ENCODE measurements around the gene FAM163A. TPM values are rescaled to one million over a fixed set of nuclear protein-coding genes. Genes with fewer than 3 reads are reported as not detected.

The FAM163A gene
- total RNA-seq, 3 donors from 2014 or later (not counting 1 experiment from before 2014, with no cell fraction given), result not detected

DNA sequence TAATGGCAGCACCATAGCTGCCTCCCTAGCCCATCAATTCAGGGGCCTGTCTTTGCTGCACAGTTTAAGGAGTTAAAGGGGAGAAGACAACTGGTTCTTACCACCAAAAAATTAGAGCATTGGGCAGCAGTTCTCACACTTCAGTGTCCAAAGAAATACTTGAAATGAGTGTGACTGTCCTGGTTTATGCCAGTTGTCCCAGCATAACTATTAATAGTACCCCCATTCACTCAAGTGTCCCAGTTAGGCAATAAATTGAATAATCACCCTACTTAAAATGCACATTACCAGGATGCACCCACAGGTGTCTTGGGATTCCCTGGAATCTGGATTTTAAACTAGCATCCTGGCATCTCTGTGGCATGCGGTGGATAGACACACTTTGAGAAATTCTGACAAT lies 51.1 kb downstream of the FAM163A start:
- Histone ChIP-seq H3K27me3 (ENCODE audit: control insufficient read depth, insufficient read depth, low read length) (no peaks in the 10 kb centered on the region), H3K36me3 (ENCODE audit: control insufficient read depth, insufficient read depth, low read length) (no peaks in the 10 kb centered on the region), H3K27ac (ENCODE audit: low read length) (no peak overlapping the region), H3K4me1 (ENCODE audit: control insufficient read depth, insufficient read depth, low read length) (no peaks in the 10 kb centered on the region), H3K9me3 (ENCODE audit: control insufficient read depth, insufficient read depth, low read length) (no peaks in the 10 kb centered on the region), H3K4me3 (ENCODE audit: low read length) (no peak overlapping the region)
- H3K27ac Mint-ChIP-seq, result no peak overlapping the region
- peaks cover 0 to 15% of the 10 kb centered on the region in 2 donors for H3K27me3 Mint-ChIP-seq (ENCODE audit: low read depth in 2 of 2)
- no peak overlapping the region for H3K4me3 Mint-ChIP-seq
- intact Hi-C loops (cut with micrococcal nuclease), result no loop called here
- ATAC-seq (no peak), DNase-seq (no peak)
- no peaks in the 10 kb centered on the region for H3K4me1 Mint-ChIP-seq
- 100% methylated on average over 1 of the region's 1 CpG for WGBS (ENCODE audit: insufficient coverage)
- no peaks in the 10 kb centered on the region for H3K36me3 Mint-ChIP-seq
- no peaks in the 10 kb centered on the region for H3K9me3 Mint-ChIP-seq
- TF ChIP-seq, protein P1, sequence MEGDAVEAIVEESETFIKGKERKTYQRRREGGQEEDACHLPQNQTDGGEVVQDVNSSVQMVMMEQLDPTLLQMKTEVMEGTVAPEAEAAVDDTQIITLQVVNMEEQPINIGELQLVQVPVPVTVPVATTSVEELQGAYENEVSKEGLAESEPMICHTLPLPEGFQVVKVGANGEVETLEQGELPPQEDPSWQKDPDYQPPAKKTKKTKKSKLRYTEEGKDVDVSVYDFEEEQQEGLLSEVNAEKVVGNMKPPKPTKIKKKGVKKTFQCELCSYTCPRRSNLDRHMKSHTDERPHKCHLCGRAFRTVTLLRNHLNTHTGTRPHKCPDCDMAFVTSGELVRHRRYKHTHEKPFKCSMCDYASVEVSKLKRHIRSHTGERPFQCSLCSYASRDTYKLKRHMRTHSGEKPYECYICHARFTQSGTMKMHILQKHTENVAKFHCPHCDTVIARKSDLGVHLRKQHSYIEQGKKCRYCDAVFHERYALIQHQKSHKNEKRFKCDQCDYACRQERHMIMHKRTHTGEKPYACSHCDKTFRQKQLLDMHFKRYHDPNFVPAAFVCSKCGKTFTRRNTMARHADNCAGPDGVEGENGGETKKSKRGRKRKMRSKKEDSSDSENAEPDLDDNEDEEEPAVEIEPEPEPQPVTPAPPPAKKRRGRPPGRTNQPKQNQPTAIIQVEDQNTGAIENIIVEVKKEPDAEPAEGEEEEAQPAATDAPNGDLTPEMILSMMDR (IDR thresholded peaks at IDR 0.05), result no peak

DNA sequence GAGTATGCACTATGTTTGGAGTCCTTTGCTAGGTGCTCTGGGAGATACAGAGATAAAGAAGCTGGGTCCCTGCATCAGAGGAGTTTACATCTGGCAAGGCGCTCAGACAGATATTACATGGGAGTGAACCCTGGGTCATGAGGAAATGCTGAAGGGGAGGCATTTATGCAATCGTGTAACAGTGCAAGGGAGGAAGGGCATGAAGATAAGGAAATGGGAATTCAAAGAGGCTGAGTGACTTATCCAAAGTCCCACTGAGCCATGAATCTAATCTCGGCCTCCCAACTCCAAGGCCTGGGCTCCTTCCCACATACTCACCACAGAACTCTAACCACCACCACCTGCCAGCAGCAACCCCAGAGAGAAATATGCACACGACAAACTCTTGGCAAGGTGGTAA lies 51.6 kb downstream of the FAM163A start:
- Histone ChIP-seq H3K4me1 (ENCODE audit: control insufficient read depth, insufficient read depth, low read length) (no peaks in the 10 kb centered on the region), H3K4me3 (ENCODE audit: low read length) (no peak overlapping the region), H3K27me3 (ENCODE audit: control insufficient read depth, insufficient read depth, low read length) (no peaks in the 10 kb centered on the region), H3K36me3 (ENCODE audit: control insufficient read depth, insufficient read depth, low read length) (no peaks in the 10 kb centered on the region), H3K9me3 (ENCODE audit: control insufficient read depth, insufficient read depth, low read length) (no peaks in the 10 kb centered on the region), H3K27ac (ENCODE audit: low read length) (no peak overlapping the region)
- intact Hi-C loops (cut with micrococcal nuclease), result no loop called here
- Mint-ChIP-seq H3K4me1 (no peaks in the 10 kb centered on the region), H3K27ac (no peak overlapping the region), H3K9me3 (no peaks in the 10 kb centered on the region), H3K4me3 (no peak overlapping the region), H3K36me3 (no peaks in the 10 kb centered on the region), H3K27me3 (ENCODE audit: low read depth in 2 of 2) (peaks cover 0 to 15% of the 10 kb centered on the region in 2 donors)
- TF ChIP-seq, protein P1 (IDR thresholded peaks at IDR 0.05), result no peak
- ATAC-seq (no peak), DNase-seq (no peak)
- WGBS (ENCODE audit: insufficient coverage), result 44% methylated on average over 3 of the region's 4 CpGs

DNA sequence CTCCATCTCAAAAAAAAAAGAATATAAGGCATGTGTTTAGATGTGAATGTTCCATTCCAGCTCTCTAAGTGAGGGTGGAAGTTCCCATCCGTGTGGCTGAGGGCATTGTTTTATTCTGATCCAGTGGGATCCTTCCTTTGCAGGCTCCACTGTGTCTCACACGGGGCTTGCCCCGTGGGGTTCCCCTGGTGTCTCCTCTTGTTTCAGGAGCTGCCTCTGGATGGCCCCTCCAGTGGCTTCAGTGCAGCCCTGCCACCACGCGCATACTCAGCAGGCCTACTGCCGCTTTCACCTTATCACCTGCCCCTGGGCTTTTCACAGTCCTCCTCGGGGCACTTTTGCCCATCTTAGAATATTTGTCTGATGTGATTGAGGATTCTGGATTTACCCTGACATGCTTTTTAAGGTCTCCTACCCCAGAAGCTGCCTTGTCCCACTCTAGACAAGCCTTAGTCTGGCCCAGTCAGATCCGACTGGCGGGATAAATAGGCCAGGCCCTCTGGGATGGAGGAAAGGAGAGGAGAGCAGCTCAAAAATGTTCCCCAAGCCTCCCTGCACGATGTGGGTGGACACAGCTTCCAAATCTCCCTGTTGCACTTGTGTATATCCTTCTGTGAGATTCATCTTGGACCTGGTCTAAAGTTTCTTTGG lies 55.2 kb downstream of the FAM163A start:
- Mint-ChIP-seq H3K27ac (no peak overlapping the region), H3K4me3 (no peak overlapping the region), H3K9me3 (no peaks in the 10 kb centered on the region), H3K36me3 (no peaks in the 10 kb centered on the region), H3K27me3 (ENCODE audit: low read depth in 2 of 2) (peaks cover 0 to 6% of the 10 kb centered on the region in 2 donors), H3K4me1 (no peaks in the 10 kb centered on the region)
- intact Hi-C loops (cut with micrococcal nuclease), result no loop called here
- TF ChIP-seq, protein P1 (IDR thresholded peaks at IDR 0.05), result no peak
- ATAC-seq (no peak), DNase-seq (no peak)
- H3K36me3 ChIP-seq (ENCODE audit: control insufficient read depth, insufficient read depth, low read length), result no peaks in the 10 kb centered on the region
- H3K4me1 ChIP-seq (ENCODE audit: control insufficient read depth, insufficient read depth, low read length), result no peaks in the 10 kb centered on the region
- 93% methylated on average over 10 of the region's 10 CpGs for WGBS (ENCODE audit: insufficient coverage)
- H3K9me3 ChIP-seq (ENCODE audit: control insufficient read depth, insufficient read depth, low read length), result no peaks in the 10 kb centered on the region
- no peak overlapping the region for H3K27ac ChIP-seq (ENCODE audit: low read length)
- H3K27me3 ChIP-seq (ENCODE audit: control insufficient read depth, insufficient read depth, low read length), result no peaks in the 10 kb centered on the region
- no peak overlapping the region for H3K4me3 ChIP-seq (ENCODE audit: low read length)
